HCT116 (cell line): ENCODE results near the gene PHACTR4. TPM values are rescaled to one million over a fixed set of nuclear protein-coding genes. Genes with fewer than 3 reads are reported as not detected.

Experiments
- ATAC-seq: fragments of 200-7000 bp; cut with Tn5 transposase; 2 replicates; pipeline ENCODE4 v1.9.1; 2020; ENCODE audit warnings: mild to moderate bottlenecking, moderate library complexity
- BruUV-seq: library from RNA; stranded (reverse); fragments of 400-500 nt; replicated peaks from 2 replicates; lab custom pipeline; 2021; lab: Mats Ljungman, UMichigan
- CTCF ChIA-PET: fragments of 300-600 bp; sonication (Branson Sonifier 250); formaldehyde crosslinking; loops from one replicate; lab custom pipeline; 2021; ENCODE audit warnings: antibody characterized with exemption; lab: Charles Lee
- POLR2A ChIA-PET: fragments of 300-600, 350-600 bp; sonication (Branson Sonifier 250); formaldehyde crosslinking; loops from one replicate; lab custom pipeline; 2021; ENCODE audit warnings: antibody characterized with exemption; lab: Charles Lee
- RAD21 ChIA-PET, 2 experiments: fragments of 300-600 bp; sonication (Branson Sonifier 250); formaldehyde crosslinking; loops; one replicate each; lab custom pipeline; 2023; ENCODE audit warnings: low total read pairs in 2 of 2; ENCODE audit not compliant: uncharacterized antibody in 2 of 2, unreplicated experiment in 2 of 2, low non-redundant PET in 1 of 2; lab: Charles Lee
- DNase-seq: peaks from one replicate; pipeline ENCODE4 v3.0.0-alpha.2; 2010; ENCODE audit warnings: low read depth, low spot score
- H2AFZ ChIP-seq: fragments of 200-600 bp; shearing (Covaris generic), sonication (generic); 2 replicates; pipeline ENCODE4 v1.6.1; 2017; ENCODE audit warnings: low read depth, mixed run types, mixed read lengths, antibody characterized with exemption, low read length; ENCODE audit not compliant: poor library complexity, severe bottlenecking
- H3K27ac ChIP-seq: 2 replicates; pipeline ENCODE4 v1.5.1; 2012; ENCODE audit warnings: low read depth, low read length
- H3K27me3 ChIP-seq: fragments of 200-600 bp; sonication (generic); 2 replicates; pipeline ENCODE4 v1.6.1; 2016; ENCODE audit warnings: mixed run types, low read length, mixed read lengths; ENCODE audit not compliant: insufficient read depth
- H3K36me3 ChIP-seq, 2 experiments: fragments of 200-500 bp in 1 of 2; fragments of 200-600 bp in 1 of 2; sonication (Bioruptor generic) in 1 of 2; sonication (generic) in 1 of 2; 2 replicates each; pipeline versions ENCODE4 v1.5.1 to v1.6.1; 2014 to 2016; ENCODE audit warnings: low read length in 2 of 2, inconsistent platforms in 1 of 2, mixed read lengths in 1 of 2, mixed run types in 1 of 2; ENCODE audit not compliant: insufficient read depth in 2 of 2, control insufficient read depth in 1 of 2
- H3K4me1 ChIP-seq, 2 experiments: fragments of 200-600 bp in 1 of 2; sonication (generic) in 1 of 2; 2 replicates each; pipeline versions ENCODE4 v1.5.1 to v1.6.1; 2012 to 2017; ENCODE audit warnings: low read length in 2 of 2, inconsistent platforms in 1 of 2, mild to moderate bottlenecking in 1 of 2, mixed read lengths in 1 of 2, mixed run types in 1 of 2, moderate library complexity in 1 of 2; ENCODE audit not compliant: insufficient read depth in 2 of 2, control insufficient read depth in 1 of 2
- H3K4me2 ChIP-seq: fragments of 200-600 bp; sonication (generic); 2 replicates; pipeline ENCODE4 v1.6.1; 2017; ENCODE audit warnings: mixed run types, low read length, mixed read lengths
- H3K4me3 ChIP-seq, 2 experiments: fragments of 200-600 bp in 1 of 2; sonication (generic) in 1 of 2; replicated peaks in 1 of 2; 2 replicates each; pipeline ENCODE4 v1.5.1; 2011 to 2016; ENCODE audit warnings: low read length in 2 of 2, control low read depth in 1 of 2, low read depth in 1 of 2, mild to moderate bottlenecking in 1 of 2, mixed read lengths in 1 of 2, mixed run types in 1 of 2
- H3K79me2 ChIP-seq: fragments of 200-600 bp; sonication (generic); 2 replicates; pipeline ENCODE4 v1.6.1; 2017; ENCODE audit warnings: mild to moderate bottlenecking, mixed run types, low read length, moderate library complexity, mixed read lengths; ENCODE audit not compliant: insufficient read depth
- H3K9ac ChIP-seq: fragments of 200-600 bp; sonication (generic); 2 replicates; pipeline ENCODE4 v1.6.1; 2016; ENCODE audit warnings: low read length, mixed read lengths
- H3K9me2 ChIP-seq: fragments of 200-600 bp; sonication (generic), shearing (Covaris generic); 2 replicates; pipeline ENCODE4 v1.6.1; 2017; ENCODE audit warnings: mixed run types, mild to moderate bottlenecking, moderate library complexity; ENCODE audit not compliant: insufficient read depth
- H3K9me3 ChIP-seq, 2 experiments: fragments of 200-500 bp in 1 of 2; fragments of 200-600 bp in 1 of 2; sonication (Bioruptor generic) in 1 of 2; sonication (generic) in 1 of 2; 2 replicates each; pipeline ENCODE4 v1.6.1; 2014 to 2017; ENCODE audit warnings: low read length in 2 of 2, mixed read lengths in 2 of 2, inconsistent platforms in 1 of 2, low read depth in 1 of 2, mild to moderate bottlenecking in 1 of 2, mixed run types in 1 of 2, moderate library complexity in 1 of 2; ENCODE audit not compliant: control insufficient read depth in 1 of 2, insufficient read depth in 1 of 2
- H4K20me1 ChIP-seq: fragments of 200-600 bp; sonication (generic), shearing (Covaris generic); 2 replicates; pipeline ENCODE4 v1.6.1; 2017; ENCODE audit warnings: mixed run types, mild to moderate bottlenecking, moderate library complexity; ENCODE audit not compliant: insufficient read depth
- CBX3 ChIP-seq: IDR thresholded peaks from 2 replicates; pipeline ENCODE4 v1.6.1; 2012; ENCODE audit warnings: low read depth
- EZH2phosphoT487 ChIP-seq: fragments of 200-600 bp; IDR thresholded peaks from 2 replicates; pipeline ENCODE4 v1.6.1; 2018; ENCODE audit warnings: antibody characterized with exemption, borderline replicate concordance
- JUND ChIP-seq: IDR thresholded peaks from 2 replicates; pipeline ENCODE4 v1.6.1; 2012
- POLR2A ChIP-seq: IDR thresholded peaks from 2 replicates; pipeline ENCODE4 v1.7.0; 2011; ENCODE audit warnings: borderline replicate concordance; ENCODE audit not compliant: insufficient read depth, insufficient read length; ENCODE audit errors: extremely low read depth
- RAD21 ChIP-seq: IDR thresholded peaks from 2 replicates; pipeline ENCODE4 v1.6.1; 2012; ENCODE audit warnings: low read depth, mild to moderate bottlenecking
- SRF ChIP-seq: IDR thresholded peaks from 2 replicates; pipeline ENCODE4 v1.6.1; 2012; ENCODE audit warnings: low read depth
- YY1 ChIP-seq: IDR thresholded peaks from 2 replicates; pipeline ENCODE4 v1.6.1; 2011; ENCODE audit warnings: low read length, low read depth, moderate library complexity, mild to moderate bottlenecking; ENCODE audit not compliant: insufficient replicate concordance; ENCODE audit errors: extremely low read depth
- ZBTB33 ChIP-seq: IDR thresholded peaks from 2 replicates; pipeline ENCODE4 v1.6.1; 2011; ENCODE audit warnings: mild to moderate bottlenecking, low read length, moderate library complexity; ENCODE audit not compliant: insufficient replicate concordance; ENCODE audit errors: extremely low read depth
- ZFX ChIP-seq: fragments of 450-650 bp; IDR thresholded peaks from 2 replicates; pipeline ENCODE4 v1.6.1; 2017
- intact Hi-C: fragments of 100-400 bp; cut with micrococcal nuclease; formaldehyde crosslinking; loops from 2 replicates; pipeline ENCODE4 v1.10.0; 2022
- total RNA-seq: library from RNA; stranded (reverse); gene quantifications from one replicate; pipeline ENCODE4 v1.2.1, GENCODE V29; 2021; ENCODE audit not compliant: unreplicated experiment
- TF ChIP-seq, protein P1 (sequence below): IDR thresholded peaks from 2 replicates; pipeline ENCODE4 v1.6.1; 2012

The PHACTR4 gene
- total RNA-seq, 1 experiment from 2014 or later, result 36.0 TPM

DNA sequence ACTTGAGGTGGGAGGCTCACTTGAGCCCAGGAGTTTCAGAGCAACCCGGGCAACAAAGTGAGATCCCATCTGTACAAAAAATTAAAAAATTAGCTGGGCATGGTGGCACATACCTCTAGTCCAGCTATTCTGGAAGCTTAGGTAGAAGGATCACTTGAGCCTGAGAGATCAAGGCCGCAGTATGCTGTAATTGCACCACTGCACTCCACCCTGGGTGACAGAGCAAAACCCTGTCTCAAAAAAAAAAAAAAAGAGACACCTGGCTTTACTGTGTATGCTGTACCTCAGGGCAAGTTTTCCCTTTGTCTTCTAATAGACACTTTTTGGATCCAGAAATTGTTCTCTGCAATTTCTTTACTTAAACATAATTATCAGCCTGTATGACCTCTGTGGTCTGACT, 113.2 kb downstream of the PHACTR4 start:
- no peak for DNase-seq
- H3K27ac ChIP-seq, result no peak overlapping the region
- ChIA-PET CTCF (no interaction called here), RAD21 (no interaction called here), POLR2A (interaction anchor here (1.0 kb wide), 2 partner anchors 23 to 27 kb away, joined by 3 read pairs; partner anchors contain the start of gene RCC1)
- no peak overlapping the region for H2AFZ ChIP-seq
- no peak overlapping the region for H3K4me2 ChIP-seq
- peaks cover 18 to 35% of the 10 kb centered on the region in 2 experiments for H3K4me1 ChIP-seq
- intact Hi-C loops, result no loop called here
- no peak overlapping the region for H3K9ac ChIP-seq
- BruUV-seq, result no TSS peak
- H4K20me1 ChIP-seq, result no peaks in the 10 kb centered on the region
- TF ChIP-seq EZH2phosphoT487 (no peak), SRF (no peak), ZBTB33 (no peak), POLR2A (no peak)
- no peaks in the 10 kb centered on the region for H3K27me3 ChIP-seq
- no peaks in the 10 kb centered on the region for H3K9me2 ChIP-seq
- H3K36me3 ChIP-seq, result peaks cover 12 to 21% of the 10 kb centered on the region in 2 experiments; a peak in 2 of 4 replicates
- ATAC-seq, result no peak
- H3K9me3 ChIP-seq, result no peaks in the 10 kb centered on the region
- no peak overlapping the region for H3K4me3 ChIP-seq
- 0 out of 2 replicates have a peak, but pooled peaks cover under 1% of the 10 kb centered on the region for H3K79me2 ChIP-seq

- no TSS peak for BruUV-seq
- RAD21 ChIA-PET, result no interaction called here
These were observed 125.2 kb downstream of the PHACTR4 start for GRCh38 chr1:28494737-28495136.

More at GRCh38 chr1:28494737-28495136, 125.2 kb downstream of the PHACTR4 start:
- no peaks in the 10 kb centered on the region for H3K9me3 ChIP-seq
- intact Hi-C loops, result no loop called here
- peaks cover 7% of the 10 kb centered on the region in 2 experiments for H3K4me1 ChIP-seq
- CTCF ChIA-PET, result no interaction called here
- no peaks in the 10 kb centered on the region for H3K27me3 ChIP-seq
- H3K9me2 ChIP-seq, result no peaks in the 10 kb centered on the region
- DNase-seq (no peak), ATAC-seq (no peak)
- no peak for TF ChIP-seq JUND
- no peak for TF ChIP-seq YY1
- TF ChIP-seq RAD21, result no peak
- TF ChIP-seq ZFX, result no peak
- TF ChIP-seq, protein P1, sequence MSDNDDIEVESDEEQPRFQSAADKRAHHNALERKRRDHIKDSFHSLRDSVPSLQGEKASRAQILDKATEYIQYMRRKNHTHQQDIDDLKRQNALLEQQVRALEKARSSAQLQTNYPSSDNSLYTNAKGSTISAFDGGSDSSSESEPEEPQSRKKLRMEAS, result no peak
- TF ChIP-seq CBX3, result no peak
- TF ChIP-seq ZBTB33, result no peak
- H2AFZ ChIP-seq, result no peak overlapping the region
- no peak overlapping the region for H3K4me2 ChIP-seq
- no peaks in the 10 kb centered on the region for H4K20me1 ChIP-seq
- no peak overlapping the region for H3K4me3 ChIP-seq
- no peaks in the 10 kb centered on the region for H3K79me2 ChIP-seq
- POLR2A ChIA-PET, result no interaction called here
- peaks cover 18 to 23% of the 10 kb centered on the region in 2 experiments for H3K36me3 ChIP-seq
- H3K27ac ChIP-seq, result no peak overlapping the region
- H3K9ac ChIP-seq, result no peak overlapping the region
